ENCODE measurements around the gene CAMK2G. TPM values are rescaled to one million over a fixed set of nuclear protein-coding genes. Genes with fewer than 3 reads are reported as not detected.

CAMK2G gene
- total RNA-seq, 1 donor from 2014 or later = 18.9 TPM

DNA sequence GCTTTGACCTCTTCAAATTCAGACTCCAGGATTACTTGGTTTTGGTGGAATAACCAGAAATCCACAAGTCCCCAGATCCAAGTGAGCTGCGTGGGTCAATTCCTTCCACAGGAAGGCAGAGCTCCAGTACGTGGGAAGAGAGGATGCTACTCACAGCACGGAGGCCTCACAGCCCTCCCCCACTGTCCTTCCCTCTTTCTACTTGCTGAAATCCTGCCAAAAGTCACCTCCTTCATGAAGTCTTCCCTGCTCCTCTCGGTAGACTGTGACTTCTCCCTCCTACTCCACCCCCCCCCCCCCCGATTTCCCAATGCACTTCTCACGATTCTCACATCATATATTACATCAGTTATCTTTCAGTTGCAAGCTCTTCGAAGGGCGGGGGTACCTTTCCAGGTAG, 12.3 kb downstream of the CAMK2G start:
- ATAC-seq = no peak

DNA sequence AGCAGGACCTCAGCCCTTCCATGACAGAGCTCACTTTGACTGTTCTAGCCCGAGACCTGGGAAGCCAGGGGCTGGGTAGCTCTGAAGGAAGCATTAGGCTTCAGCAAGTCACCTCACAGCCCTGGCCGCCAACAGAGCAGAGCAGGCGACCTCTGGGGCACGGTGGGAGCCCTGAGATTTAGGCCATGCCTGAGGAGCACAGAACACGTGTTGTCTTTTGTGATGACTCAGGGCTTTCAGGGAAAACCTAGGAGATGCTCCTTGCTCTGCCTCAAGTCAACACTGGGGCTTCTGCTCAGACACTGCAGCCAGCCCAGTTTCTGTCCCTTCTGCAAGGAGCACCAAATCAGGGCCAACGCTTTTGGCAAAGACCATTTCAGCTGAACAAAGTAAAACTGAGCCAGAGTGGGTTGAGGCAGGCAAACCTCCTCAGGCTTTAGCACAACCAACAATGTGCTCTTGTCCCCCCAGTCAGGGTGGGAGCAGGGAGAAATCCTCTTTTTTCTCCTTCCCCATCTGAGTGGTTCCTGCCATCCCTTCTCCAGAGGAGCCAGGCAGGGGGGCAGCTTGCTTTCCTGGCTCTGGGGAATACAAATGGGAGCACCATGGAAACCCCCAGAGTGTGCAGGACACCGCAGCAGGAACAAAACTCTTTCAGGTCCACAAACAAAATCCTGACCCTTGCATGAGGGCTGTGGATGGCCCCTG, 14.4 kb downstream of the CAMK2G start:
- no peak for ATAC-seq

DNA sequence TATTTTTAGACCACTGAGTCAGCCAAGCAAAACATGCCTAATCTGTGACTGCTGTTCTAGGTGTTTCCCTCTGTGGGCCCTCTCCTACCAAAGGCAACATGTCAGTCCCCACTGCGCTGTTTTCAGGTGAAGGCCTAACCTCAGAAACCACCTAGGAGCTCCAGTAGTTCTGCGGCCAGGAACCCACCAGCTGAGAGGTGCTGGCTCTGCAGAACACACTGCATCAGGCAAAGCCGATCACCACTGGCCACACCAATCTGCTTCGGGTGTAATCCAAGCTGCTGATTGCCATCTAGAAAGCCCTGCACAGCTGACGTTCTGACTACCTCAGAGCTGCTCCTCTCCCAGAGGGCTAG, 14.9 kb downstream of the CAMK2G start:
- no peak for ATAC-seq

DNA sequence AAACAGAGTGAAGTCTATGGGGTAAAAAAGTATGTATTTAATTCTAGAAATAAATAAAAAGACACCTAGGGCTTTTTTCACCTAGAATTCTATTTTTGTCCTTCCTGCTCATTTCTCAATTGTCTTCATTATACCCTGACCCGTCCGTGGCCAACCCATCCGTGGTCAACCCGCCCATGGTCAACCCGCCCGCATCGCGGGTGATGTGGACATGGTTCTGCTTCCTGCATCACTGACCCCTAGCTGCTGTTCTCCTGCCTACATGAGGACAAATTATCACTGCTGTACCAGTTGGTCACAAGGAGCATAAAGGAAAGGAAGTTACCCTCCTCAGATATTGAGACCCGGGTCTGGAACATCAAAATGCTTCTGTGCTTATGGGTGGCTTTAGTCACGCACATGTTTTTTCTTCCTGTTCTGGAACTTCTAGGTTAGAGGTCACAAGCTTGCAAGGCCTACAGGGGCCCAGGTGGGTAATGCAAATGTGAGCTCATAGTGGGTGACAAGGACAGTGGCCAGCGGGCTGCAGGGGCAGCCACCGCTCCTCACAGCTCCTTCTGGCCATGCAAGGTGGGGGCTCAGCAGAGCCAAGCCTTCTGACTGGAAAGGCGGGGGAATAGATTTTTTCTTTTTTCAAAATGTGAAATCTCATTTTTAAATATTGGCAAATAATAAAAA, 15.5 kb downstream of the CAMK2G start:
- ATAC-seq = no peak

DNA sequence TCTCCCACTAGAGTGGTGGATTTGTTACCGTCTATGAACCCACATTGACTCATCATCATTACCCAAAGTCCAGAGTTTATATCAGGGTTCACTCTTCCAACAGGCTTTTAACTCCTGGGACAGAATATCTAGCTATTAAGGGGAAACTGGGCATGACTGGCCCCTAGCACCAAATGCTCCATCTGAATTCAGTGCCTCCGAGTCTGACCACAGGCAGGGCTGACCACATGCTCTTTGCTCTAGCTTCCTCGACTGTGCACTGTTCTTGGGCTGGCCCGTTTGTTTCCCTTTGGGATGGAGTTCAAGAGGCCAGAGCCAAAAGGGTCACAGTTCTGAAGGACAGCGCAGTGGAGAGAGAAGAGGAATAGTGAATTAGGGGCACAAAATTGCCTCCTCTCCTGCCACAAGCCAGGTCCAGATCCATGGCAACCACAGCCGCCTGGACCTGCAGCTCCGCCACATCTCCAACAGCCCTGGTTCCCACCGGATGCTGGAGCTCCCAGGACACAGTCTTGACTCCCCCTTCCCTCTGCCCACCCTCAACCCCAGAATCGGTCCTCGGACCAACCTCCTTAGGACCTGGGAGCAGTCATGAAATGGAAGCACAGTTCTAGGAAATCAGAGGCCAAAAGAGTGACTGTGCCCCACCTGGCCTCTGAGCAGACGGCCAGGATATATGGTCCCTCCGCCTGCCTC, 16.2 kb downstream of the CAMK2G start:
- no peak for ATAC-seq

DNA sequence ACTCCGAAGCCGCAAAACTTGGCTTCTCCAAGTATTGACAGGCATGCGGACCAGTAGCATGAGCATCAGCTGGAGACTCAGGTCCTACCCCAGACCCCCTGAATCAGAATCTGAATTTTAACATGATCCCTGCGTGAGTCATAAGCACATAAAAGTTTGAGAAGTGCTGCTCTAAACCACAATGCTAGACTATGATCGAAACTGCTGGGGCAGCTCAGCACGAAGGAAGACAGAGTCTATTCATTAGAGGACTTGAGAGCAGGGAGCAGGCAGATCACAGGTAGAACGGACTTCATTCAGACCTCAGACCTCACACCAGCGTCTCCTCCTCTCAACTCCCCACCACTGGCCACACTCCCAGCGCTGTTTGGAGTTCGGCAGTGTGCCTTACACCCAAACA, 16.9 kb downstream of the CAMK2G start:
- ATAC-seq = no peak

DNA sequence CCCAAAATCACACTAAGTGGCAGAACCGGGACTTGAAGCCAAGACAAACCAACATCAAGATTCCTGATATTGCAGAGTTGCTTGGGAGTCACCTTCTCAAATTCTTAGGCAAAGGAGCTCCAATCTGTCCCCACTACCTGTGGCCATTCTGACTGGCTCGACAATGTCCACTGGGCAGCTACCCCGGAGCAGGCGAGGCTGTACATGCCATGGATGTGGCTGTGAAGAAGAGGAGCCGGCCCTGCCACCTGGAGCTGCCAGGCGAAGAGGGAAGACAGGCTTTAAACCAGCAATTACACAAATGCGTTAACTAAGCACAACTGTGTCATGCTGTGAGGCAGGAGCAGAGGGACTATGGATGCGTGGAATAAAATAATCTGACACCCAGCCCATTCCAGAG, 18.1 kb downstream of the CAMK2G start:
- no peak for ATAC-seq

DNA sequence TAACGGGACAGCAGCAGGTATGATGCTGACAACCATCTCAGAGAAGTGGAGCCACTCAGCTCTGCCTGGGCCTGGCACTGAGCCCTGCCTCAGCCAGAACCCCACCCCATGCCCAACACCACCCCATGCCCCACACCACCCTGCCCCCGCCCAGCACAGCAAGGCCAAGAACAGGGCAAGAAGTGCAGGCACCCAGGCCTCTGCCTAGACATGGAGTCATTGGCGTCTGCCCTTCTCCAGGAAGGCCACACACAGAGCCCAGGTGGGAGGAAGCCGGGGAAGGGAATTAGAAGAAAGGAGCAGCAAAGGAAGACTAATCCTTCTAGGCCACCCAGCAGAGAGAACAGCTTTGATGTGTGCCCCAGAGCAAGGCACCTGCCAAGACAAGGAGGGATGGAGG, 18.9 kb downstream of the CAMK2G start:
- ATAC-seq = peak; percentile 33

DNA sequence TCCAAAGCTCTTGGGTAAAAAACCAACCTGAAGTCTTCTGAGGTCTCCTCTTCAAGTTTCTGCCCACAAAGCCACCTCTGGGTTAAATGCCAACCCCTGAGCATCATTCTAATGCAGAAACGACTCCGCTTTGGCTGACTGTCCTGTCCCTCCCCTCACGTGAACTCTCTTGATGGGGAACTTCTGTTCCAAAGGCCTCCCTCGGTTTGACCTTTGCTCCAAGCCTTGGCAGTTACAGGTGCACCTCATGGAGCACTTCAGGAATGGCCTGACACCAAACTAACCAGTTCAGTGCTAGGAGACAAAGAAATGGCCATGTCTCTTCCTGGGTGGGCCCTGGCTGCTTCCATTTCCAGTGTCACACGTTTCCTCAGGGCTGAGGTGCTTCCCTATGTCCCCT, 20.0 kb downstream of the CAMK2G start:
- ATAC-seq = no peak

DNA sequence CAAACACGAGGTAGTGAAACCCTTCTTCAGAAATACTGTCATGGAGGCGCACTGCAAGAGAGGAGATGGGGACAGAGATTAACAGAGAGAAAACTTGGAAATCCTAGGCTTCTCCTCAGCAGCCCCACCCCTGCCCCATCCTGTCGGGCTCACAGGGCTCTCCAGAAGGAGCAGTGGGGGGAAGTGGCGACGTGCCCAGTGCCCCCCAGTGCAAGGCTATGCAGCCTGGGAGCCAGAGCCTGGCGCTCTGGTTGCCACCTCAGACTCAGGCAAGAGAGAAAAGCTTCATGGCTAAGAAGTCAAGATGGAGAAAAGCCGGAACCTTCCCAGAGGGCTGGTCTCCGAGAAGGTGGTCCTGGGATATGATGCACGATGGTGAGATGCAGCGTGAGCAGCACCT, 21.2 kb downstream of the CAMK2G start:
- no peak for ATAC-seq

DNA sequence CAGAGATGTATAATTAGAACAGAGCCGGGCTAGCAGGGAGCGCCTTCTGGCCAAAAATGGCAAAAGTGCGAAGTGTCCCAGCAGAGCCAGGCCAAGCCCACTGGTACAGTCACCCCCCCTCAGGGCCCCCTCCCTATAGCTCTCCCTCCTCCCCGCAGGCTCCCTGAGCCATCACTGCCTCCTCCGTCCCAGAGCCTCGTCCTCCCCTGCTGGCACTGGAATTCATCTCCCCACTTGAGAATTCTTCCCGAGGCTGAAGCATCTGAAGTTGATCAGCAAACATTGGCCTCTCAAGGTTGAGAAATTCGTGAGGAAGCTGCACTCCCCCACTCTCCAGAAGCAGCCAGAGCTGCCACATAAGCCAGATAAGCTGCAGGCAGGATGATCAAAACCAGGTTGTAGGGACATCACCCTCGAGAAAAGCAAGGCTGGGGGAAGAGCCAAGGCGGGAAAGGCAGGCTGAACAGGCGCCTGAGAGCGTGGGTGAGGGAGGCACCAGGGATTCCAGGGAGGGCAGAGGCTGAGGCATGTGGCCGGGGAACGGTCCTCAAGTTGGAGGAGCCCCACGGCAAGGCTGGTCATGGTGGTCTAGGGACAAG, 23.4 kb downstream of the CAMK2G start:
- ATAC-seq = no peak

DNA sequence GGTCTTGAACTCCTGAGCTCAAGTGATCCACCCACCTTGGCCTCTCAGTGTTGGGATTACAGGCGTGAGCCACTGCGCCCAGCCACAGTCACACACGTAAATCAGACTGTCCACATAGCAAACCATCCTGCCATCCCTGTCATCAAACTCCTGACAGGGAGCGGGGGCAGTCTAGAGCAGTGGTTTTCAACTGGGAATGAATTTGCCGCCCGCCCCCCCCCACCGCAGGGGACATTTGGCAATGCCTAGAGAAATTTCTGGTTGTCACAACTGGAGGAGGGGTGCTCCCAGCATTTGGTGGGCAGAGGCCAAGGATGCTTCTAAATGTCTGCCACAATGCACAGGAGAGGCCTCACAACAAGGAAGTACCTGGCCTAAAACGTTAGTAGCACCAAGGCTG, 24.1 kb downstream of the CAMK2G start:
- ATAC-seq = no peak

DNA sequence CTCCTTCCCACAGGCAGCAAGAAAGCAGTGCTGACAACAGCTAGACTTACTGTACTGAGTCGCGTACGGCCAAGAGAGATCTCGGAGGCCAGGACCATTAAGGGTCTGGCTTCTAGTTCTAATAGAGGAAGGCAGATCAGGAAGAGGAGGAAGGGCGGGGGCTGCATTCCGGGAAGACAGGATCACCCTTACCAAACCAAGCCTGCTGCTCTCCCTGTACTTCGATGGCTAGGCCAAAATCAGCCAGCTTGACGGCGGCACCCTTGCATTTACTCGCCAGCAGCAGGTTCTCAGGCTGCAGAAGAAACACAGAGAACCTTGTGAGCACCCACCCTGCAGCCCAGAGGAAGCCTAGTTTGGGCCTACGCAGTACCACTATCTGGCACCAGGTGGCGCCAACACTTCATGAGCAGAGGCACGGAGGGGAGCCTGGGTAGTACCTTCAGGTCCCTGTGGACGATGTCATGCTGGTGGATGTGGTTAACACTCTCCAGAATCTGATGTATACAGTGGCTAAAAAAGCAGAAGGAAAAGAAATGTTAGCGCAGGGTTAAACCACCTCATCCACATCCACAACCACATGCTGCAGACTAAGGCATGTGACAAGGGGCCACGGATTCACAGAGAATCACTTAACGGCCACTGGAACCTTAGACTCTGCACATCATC, 25.4 kb downstream of the CAMK2G start:
- ATAC-seq = peak; percentile 94

DNA sequence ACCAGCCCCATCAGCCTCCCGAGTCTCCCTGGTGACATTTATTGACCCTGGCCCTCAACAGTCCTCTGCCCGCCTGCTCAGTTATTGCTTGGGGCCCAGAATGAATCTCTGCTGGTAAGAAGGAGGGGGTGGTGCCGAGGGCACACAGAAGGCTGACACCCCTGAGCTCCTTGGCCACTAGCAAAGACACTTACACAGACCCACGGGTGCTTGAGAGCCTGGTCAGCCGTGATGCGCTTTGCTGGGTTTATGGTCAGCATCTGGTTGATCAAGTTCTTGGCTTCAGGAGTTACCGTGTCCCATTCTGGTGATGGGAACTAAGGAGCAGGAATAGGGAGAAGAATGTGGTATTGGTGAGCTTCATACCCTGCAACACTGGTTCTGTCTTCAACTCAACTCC, 27.3 kb downstream of the CAMK2G start:
- ATAC-seq = no peak

DNA sequence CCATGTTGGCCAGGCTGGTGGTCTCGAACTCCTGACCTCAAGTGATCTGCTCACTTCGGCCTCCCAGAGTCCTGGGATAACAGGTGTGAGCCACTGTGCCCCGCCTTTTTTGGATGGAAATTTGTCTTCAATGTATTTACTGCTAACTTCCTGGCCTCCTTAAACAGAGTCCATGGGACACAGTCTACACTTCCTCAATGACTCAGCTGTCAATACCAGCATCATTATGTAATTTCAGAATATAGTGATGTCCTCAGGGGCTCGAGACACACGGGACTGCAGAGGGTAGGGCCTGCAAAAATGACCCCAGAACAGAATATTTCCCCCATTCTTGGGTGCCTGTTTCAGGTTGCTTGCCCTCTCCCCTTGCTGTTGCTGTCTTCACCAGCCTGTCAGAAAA, 31.1 kb downstream of the CAMK2G start:
- ATAC-seq = peak; percentile 20

DNA sequence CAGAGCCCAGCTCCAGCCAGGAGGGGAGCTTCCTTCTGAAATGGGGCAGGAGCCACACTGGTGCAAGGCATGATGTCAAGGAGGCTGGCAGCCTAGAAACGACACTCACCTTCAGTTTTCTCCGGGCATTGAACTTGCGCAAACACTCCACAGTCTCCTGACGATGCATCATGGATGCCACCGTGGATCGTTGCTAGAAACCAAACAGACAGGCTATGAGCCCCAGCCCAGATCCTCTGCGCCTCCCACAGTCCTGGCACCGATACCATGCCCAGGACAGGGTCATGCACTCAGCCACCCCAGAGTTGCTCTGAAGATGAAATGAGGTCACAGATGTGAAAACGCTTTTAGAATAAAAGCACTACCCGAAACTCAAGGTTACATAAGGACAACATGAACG, 32.0 kb downstream of the CAMK2G start:
- no peak for ATAC-seq

DNA sequence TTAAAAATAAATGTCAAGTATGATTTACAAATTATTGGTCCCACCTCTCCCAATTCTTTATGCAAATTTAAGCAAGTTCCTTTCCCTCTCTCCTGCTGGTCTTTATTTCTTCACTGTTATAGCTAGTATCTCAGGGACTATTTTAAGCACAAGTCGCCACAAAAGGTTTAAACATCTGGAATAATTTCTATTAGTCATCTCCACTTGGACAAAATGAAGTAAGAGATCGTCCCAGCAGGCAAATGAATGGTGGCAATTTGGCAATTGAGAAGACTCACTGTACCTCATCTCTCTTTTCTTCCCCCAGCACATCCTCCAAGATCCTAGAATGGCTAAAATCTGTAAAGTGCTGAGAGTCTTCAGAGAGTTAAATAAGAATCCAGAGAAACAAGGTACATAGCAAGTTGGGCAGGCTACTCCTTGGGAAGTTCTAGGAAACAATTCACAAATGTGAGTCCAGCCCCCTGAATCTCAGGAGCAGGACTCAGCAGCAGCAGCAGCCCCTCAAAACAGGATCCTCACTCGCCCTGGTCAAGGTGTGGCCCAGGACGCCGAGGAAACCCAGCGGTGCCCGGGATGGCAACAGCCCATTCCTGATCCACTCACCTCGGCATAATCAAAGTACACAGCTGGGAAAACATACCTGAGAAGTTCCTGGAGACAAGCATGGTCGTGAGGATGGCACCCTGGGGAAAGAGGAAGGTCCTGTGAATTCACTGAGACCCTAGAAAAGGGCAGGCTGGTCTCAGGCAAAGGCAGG, 32.6 kb downstream of the CAMK2G start:
- no peak for ATAC-seq

DNA sequence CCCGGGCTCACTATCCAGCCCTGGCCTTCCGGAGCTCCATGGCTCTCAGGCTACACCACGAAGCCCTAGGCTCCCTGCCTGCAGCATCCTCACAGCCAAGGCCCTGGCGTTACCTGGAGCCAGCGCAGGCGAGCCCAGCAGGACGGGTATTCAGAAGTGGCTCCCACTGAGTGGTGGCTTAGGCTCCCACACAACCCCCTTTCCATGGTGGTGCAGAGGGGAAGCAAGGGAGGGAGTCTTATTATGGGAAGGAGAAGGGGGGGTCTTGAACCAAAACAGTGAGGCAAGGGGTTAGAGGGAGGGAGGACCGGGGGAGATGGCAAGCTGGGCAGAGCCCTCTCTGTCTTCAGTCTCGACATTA, 33.3 kb downstream of the CAMK2G start:
- ATAC-seq = no peak

DNA sequence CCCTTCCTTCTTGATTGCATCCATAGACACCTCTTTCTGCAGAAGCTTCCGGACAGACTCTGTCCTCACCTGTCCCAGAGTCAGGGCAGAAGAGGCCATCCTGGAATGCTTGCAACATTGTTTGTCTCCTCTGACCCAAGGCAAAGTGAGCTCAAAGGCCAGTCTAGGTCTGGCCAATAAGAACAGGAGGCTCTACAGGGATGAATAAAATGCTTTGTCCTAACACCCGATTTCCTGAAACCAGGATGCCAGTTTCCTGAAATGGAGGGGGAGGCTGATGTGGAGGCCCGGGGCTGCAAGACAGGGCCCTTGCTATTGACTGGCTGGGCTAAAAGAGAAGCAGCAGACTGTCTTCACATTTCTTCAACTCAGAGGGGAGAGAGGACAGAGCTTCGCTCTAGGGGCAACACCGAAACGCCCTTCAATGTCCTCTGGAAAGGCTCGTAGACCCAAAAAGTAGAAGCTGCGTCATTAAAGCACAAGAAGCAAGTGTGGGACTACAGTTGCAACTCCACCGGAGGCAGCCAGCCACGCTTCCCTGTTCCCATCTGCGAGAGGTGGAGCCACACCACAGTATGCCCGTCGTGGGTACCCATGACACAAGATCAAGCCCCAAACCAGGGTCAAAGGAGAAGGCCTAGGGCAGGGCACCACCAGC, 33.8 kb downstream of the CAMK2G start:
- no peak for ATAC-seq

DNA sequence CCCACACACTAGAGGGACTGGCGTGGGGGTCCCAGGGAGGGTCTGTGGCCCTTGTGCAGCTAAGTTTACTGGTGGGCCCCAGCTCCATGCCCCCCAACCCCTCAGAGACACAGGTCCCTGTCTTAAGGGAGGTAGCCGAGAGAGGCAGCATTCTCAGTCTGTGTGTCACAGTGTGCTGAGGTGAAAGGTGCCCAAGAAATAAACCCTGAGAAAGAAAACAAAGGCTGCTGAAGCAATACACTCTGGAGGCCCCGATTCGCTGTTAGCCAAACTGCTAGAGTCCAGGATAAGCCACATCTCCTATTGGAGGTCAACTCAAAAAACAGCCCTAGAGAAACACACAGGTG, 34.3 kb downstream of the CAMK2G start:
- no peak for ATAC-seq

DNA sequence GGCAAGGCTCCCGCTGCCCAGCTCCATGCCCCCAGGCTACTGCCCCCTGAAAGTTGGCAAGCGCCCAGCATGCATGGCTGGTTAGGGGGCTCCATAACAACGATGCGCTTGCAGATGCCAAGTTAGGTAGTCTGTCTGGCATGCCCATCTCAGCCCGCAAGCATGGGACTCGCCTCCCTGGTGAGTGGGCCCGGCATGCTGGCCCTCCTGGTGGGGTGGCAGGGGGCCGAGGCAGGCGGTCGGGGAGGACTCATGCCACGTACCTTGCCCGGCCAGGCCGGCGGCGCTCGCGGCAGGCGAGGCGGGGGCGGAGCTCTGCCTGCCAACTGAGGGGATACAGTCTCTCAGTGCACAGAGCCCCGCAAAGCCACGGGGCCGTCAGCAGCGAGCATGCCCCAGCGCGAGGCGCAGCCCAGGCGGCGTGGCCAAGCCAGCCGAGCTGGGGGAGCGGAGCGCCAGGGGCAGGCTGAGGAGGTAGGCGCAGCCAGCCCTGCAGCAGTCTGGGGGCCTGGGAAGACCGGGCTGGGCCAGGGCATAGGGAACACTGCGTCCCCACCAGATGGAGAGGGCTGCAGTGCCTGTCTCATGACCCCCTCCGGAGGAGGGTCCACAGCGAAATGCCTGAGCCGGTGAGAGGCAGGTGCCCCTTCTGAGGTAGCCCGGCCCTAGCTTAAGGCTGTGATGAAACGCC, 34.9 kb downstream of the CAMK2G start:
- peak; percentile 6 for ATAC-seq
